ENCODE results near the gene GPR108.

GPR108 gene

GRCh38 chr19:6685962-6686627 is 51.3 kb downstream of the GPR108 start:
- H4K20me1 ChIP-seq (ENCODE audit: insufficient read depth, low read length): no peaks in the 10 kb centered on the region
- TF ChIP-seq, protein P1, sequence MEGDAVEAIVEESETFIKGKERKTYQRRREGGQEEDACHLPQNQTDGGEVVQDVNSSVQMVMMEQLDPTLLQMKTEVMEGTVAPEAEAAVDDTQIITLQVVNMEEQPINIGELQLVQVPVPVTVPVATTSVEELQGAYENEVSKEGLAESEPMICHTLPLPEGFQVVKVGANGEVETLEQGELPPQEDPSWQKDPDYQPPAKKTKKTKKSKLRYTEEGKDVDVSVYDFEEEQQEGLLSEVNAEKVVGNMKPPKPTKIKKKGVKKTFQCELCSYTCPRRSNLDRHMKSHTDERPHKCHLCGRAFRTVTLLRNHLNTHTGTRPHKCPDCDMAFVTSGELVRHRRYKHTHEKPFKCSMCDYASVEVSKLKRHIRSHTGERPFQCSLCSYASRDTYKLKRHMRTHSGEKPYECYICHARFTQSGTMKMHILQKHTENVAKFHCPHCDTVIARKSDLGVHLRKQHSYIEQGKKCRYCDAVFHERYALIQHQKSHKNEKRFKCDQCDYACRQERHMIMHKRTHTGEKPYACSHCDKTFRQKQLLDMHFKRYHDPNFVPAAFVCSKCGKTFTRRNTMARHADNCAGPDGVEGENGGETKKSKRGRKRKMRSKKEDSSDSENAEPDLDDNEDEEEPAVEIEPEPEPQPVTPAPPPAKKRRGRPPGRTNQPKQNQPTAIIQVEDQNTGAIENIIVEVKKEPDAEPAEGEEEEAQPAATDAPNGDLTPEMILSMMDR (IDR thresholded peaks at IDR 0.05; ENCODE audit: low read depth, low read length): no peak
- TF ChIP-seq EZH2phosphoT487 (IDR thresholded peaks at IDR 0.05; ENCODE audit: low read depth): no peak
- peak overlapping the region; percentile 69 for H3K4me2 ChIP-seq (ENCODE audit: low read length)

DNA sequence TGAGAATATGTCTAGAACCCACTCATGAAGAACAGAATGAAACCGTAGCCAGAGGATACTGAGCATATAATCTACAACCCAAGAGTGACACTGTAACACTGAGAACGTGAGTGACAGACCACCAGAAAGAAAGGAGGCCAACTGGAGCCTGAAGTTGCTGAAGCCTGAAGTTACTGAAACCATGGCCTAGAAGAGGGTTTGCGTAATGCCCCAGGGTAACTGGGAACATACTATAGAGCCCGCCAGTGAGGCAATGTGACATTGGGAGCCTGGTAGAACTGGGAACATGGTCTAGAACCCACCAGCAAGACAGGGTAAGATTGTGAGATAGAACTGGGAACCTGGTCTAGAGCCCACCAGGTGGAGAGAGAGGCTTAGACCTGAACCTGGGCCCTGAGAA is 51.9 kb downstream of the GPR108 start:
- Histone ChIP-seq H3K9ac (ENCODE audit: low read length) (no peak overlapping the region), H3K9me3 (ENCODE audit: insufficient read depth, low read length) (no peaks in the 10 kb centered on the region), H3K27me3 (ENCODE audit: low read depth, low read length) (peaks cover 38% of the 10 kb centered on the region), H3K4me2 (ENCODE audit: low read length) (no peak overlapping the region), H3K4me3 (ENCODE audit: low read length) (no peak overlapping the region), H2AFZ (ENCODE audit: low read depth, low read length) (no peak overlapping the region), H3K79me2 (ENCODE audit: low read length) (no peaks in the 10 kb centered on the region), H3K27ac (ENCODE audit: low read length) (no peak overlapping the region), H4K20me1 (ENCODE audit: insufficient read depth, low read length) (no peaks in the 10 kb centered on the region), H3K4me1 (ENCODE audit: low read length) (peaks cover 30% of the 10 kb centered on the region), H3K36me3 (replicated peaks; ENCODE audit: low read depth, low read length) (no peaks in the 10 kb centered on the region)
- TF ChIP-seq, protein P1 (IDR thresholded peaks at IDR 0.05; ENCODE audit: low read depth, low read length): no peak
- no peak for TF ChIP-seq EZH2phosphoT487 (IDR thresholded peaks at IDR 0.05; ENCODE audit: low read depth)

More at GRCh38 chr19:6685962-6686627, 51.3 kb downstream of the GPR108 start:
- Histone ChIP-seq H3K4me1 (ENCODE audit: low read length) (peaks cover 30% of the 10 kb centered on the region), H3K27me3 (ENCODE audit: low read depth, low read length) (peaks cover 38% of the 10 kb centered on the region), H2AFZ (ENCODE audit: low read depth, low read length) (0 out of 2 replicates have a peak overlapping the region, but pooled peaks have one; percentile 35), H3K9ac (ENCODE audit: low read length) (no peak overlapping the region), H3K36me3 (replicated peaks; ENCODE audit: low read depth, low read length) (no peaks in the 10 kb centered on the region), H3K4me3 (ENCODE audit: low read length) (peak overlapping the region; percentile 34), H3K27ac (ENCODE audit: low read length) (peak overlapping the region; percentile 2; the same call in 1 of the 2 replicates), H3K9me3 (ENCODE audit: insufficient read depth, low read length) (no peaks in the 10 kb centered on the region), H3K79me2 (ENCODE audit: low read length) (no peaks in the 10 kb centered on the region)

- Histone ChIP-seq H3K27ac (ENCODE audit: low read length) (no peak overlapping the region), H3K4me3 (ENCODE audit: low read length) (no peak overlapping the region), H3K79me2 (ENCODE audit: low read length) (no peaks in the 10 kb centered on the region), H3K36me3 (replicated peaks; ENCODE audit: low read depth, low read length) (no peaks in the 10 kb centered on the region), H3K27me3 (ENCODE audit: low read depth, low read length) (peaks cover 44% of the 10 kb centered on the region), H3K4me1 (ENCODE audit: low read length) (peaks cover 30% of the 10 kb centered on the region), H3K9ac (ENCODE audit: low read length) (no peak overlapping the region), H2AFZ (ENCODE audit: low read depth, low read length) (no peak overlapping the region), H3K4me2 (ENCODE audit: low read length) (no peak overlapping the region), H3K9me3 (ENCODE audit: insufficient read depth, low read length) (no peaks in the 10 kb centered on the region), H4K20me1 (ENCODE audit: insufficient read depth, low read length) (no peaks in the 10 kb centered on the region)
- no peak for TF ChIP-seq EZH2phosphoT487 (IDR thresholded peaks at IDR 0.05; ENCODE audit: low read depth)
- TF ChIP-seq, protein P1 (IDR thresholded peaks at IDR 0.05; ENCODE audit: low read depth, low read length): no peak
These were observed 53.4 kb downstream of the GPR108 start for GRCh38 chr19:6683971-6684370.

DNA sequence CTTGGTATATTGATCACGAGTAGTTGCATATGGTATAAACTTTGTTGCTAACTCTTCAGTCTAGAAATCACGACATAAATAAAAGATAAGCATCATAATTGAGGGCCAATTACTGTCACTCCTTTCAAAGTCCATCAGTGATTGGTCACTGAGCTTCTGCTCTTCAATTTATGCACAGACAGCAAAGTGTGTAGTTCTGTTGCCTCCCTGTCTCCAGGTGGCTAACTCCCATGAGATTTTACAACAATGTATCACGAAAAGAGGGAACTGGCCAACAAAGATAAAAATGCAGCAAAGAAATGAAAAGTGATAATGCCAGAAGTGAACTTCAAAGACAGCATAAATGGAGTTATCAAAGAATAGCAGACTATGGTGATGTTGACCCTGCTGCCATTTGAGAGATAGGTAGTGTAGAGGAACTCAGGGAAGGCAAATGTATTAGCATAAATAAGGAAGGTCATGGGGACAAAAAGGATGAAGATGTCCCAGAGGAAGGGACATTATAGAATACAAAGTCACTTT is 54.7 kb downstream of the GPR108 start:
- Histone ChIP-seq H3K36me3 (replicated peaks; ENCODE audit: low read depth, low read length) (no peaks in the 10 kb centered on the region), H3K79me2 (ENCODE audit: low read length) (no peaks in the 10 kb centered on the region), H4K20me1 (ENCODE audit: insufficient read depth, low read length) (no peaks in the 10 kb centered on the region), H3K27me3 (ENCODE audit: low read depth, low read length) (peaks cover 44% of the 10 kb centered on the region), H3K9me3 (ENCODE audit: insufficient read depth, low read length) (no peaks in the 10 kb centered on the region), H3K4me2 (ENCODE audit: low read length) (no peak overlapping the region), H2AFZ (ENCODE audit: low read depth, low read length) (no peak overlapping the region), H3K27ac (ENCODE audit: low read length) (no peak overlapping the region), H3K9ac (ENCODE audit: low read length) (no peak overlapping the region), H3K4me1 (ENCODE audit: low read length) (peaks cover 30% of the 10 kb centered on the region), H3K4me3 (ENCODE audit: low read length) (no peak overlapping the region)
- TF ChIP-seq, protein P1 (IDR thresholded peaks at IDR 0.05; ENCODE audit: low read depth, low read length): no peak
- no peak for TF ChIP-seq EZH2phosphoT487 (IDR thresholded peaks at IDR 0.05; ENCODE audit: low read depth)

Data from OCI-LY3 (cell line).